ENCODE data around the gene TMEM175. TPM values are rescaled to one million over a fixed set of nuclear protein-coding genes. Genes with fewer than 3 reads are reported as not detected.

Gene TMEM175
- total RNA-seq, 2 experiments from 2014 or later: 12.5 to 33.1 TPM

DNA sequence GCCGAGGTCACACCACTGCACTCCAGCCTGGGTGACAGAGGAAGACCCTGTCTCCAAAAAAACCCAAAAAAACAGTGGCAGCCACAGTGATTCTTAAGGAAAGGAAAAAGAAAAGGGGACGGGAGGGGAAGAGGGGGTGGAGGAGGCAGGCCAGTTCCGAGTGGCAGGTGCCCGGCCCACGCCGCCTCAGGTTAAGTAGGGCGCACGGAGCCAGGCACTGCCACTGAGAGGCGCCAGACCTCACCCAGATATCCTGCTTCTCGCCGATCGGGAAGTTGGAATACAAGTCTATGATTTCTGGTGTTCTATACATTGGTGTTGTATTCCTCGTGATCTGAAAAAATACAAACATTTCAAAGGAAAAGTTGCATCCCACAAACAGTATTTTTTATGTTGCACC, 36.0 kb upstream of the TMEM175 start:
- BruUV-seq (replicated peaks): TSS peak; percentile 28
- no peaks in the 10 kb centered on the region for H4K20me1 ChIP-seq (ENCODE audit: insufficient read depth, low read length)

DNA sequence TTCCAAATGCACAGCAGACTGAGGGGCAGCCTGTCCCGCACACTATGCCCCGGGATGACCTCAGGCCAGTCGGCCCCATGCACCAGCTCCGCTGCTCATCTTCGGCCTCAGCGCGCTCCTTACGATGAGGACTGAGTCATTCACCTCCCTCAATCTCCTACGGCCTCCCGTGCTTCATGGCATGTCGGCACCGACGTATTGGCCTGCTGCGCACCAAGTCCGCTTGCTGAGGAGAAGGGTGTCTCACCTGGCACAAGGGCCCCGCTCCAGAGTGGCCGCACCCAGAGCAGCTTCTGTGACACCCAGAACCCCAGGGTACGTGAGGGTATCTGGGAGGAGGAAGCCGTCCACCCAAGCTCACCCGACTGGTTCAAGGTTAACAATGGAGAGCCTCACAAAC, 35.6 kb upstream of the TMEM175 start:
- Histone ChIP-seq H3K4me2 (ENCODE audit: low read length) (no peak overlapping the region), H3K9me3 (ENCODE audit: low read length) (no peaks in the 10 kb centered on the region), H3K79me2 (ENCODE audit: insufficient read depth, low read depth, low read length) (no peaks in the 10 kb centered on the region), H3K4me3 (ENCODE audit: low read depth, low read length, poor library complexity, severe bottlenecking) (no peak overlapping the region), H3K36me3 (ENCODE audit: insufficient read depth, low read length) (peaks cover 38% of the 10 kb centered on the region; the same call in 1 of the 2 replicates), H3K9me2 (ENCODE audit: insufficient read depth, low read length) (no peaks in the 10 kb centered on the region), H3K27ac (ENCODE audit: low read depth, low read length, poor library complexity, severe bottlenecking) (no peak overlapping the region), H3K4me1 (ENCODE audit: insufficient read depth, low read length, poor library complexity, severe bottlenecking) (no peaks in the 10 kb centered on the region), H2AFZ (ENCODE audit: low read length) (no peak overlapping the region), H4K20me1 (ENCODE audit: insufficient read depth, low read length) (no peaks in the 10 kb centered on the region)
- no peak for TF ChIP-seq EZH2phosphoT487 (IDR thresholded peaks at IDR 0.05; ENCODE audit: borderline replicate concordance, low read depth, low read length)
- TF ChIP-seq, protein P1, sequence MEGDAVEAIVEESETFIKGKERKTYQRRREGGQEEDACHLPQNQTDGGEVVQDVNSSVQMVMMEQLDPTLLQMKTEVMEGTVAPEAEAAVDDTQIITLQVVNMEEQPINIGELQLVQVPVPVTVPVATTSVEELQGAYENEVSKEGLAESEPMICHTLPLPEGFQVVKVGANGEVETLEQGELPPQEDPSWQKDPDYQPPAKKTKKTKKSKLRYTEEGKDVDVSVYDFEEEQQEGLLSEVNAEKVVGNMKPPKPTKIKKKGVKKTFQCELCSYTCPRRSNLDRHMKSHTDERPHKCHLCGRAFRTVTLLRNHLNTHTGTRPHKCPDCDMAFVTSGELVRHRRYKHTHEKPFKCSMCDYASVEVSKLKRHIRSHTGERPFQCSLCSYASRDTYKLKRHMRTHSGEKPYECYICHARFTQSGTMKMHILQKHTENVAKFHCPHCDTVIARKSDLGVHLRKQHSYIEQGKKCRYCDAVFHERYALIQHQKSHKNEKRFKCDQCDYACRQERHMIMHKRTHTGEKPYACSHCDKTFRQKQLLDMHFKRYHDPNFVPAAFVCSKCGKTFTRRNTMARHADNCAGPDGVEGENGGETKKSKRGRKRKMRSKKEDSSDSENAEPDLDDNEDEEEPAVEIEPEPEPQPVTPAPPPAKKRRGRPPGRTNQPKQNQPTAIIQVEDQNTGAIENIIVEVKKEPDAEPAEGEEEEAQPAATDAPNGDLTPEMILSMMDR (conservative IDR thresholded peaks at IDR 0.05; ENCODE audit: low read length): no peak
- POLR2A ChIA-PET: no interaction called here
- no TSS peak for BruUV-seq (replicated peaks)
- CTCF ChIA-PET (ENCODE audit: unreplicated experiment): no interaction called here
- DNase-seq (ENCODE audit: low spot score): no peak
- intact Hi-C loops (cut with micrococcal nuclease; ENCODE audit: unreplicated experiment): no loop called here

More for the DNA sequence above, 36.0 kb upstream of the TMEM175 start:
- ChIA-PET CTCF (ENCODE audit: unreplicated experiment) (no interaction called here), POLR2A (no interaction called here)
- TF ChIP-seq EZH2phosphoT487 (IDR thresholded peaks at IDR 0.05; ENCODE audit: borderline replicate concordance, low read depth, low read length): no peak
- TF ChIP-seq, protein P1 (conservative IDR thresholded peaks at IDR 0.05; ENCODE audit: low read length): peak; percentile 43; the same call in 1 of the 2 replicates
- Histone ChIP-seq H3K4me1 (ENCODE audit: insufficient read depth, low read length, poor library complexity, severe bottlenecking) (no peaks in the 10 kb centered on the region), H2AFZ (ENCODE audit: low read length) (no peak overlapping the region), H3K9me2 (ENCODE audit: insufficient read depth, low read length) (no peaks in the 10 kb centered on the region), H3K9me3 (ENCODE audit: low read length) (no peaks in the 10 kb centered on the region), H3K36me3 (ENCODE audit: insufficient read depth, low read length) (peaks cover 38% of the 10 kb centered on the region; the same call in 1 of the 2 replicates), H3K27ac (ENCODE audit: low read depth, low read length, poor library complexity, severe bottlenecking) (no peak overlapping the region), H3K79me2 (ENCODE audit: insufficient read depth, low read depth, low read length) (no peaks in the 10 kb centered on the region), H3K4me3 (ENCODE audit: low read depth, low read length, poor library complexity, severe bottlenecking) (no peak overlapping the region), H3K4me2 (ENCODE audit: low read length) (no peak overlapping the region)
- no peak for DNase-seq (ENCODE audit: low spot score)
- intact Hi-C loops (cut with micrococcal nuclease; ENCODE audit: unreplicated experiment): no loop called here

DNA sequence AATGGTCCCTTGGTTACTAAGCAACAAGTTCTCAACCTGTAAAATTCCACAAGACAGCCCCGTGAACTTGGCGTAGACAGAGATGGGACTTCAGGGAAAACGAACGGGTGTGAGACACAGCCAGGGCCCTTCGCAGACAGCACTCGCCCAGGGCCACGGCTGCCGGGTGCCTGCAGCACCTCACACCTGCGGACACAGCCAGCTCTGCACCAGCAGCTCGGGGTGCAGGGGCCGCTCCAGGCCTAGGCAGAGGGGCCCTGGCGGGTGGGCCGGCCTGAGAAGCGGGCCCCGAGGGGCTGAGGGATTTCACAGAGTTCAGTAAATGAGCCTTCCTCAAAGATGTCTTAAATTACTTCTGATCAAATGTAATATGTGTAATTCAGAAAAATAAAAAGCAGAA, 34.1 kb upstream of the TMEM175 start:
- ChIA-PET POLR2A (no interaction called here), CTCF (ENCODE audit: unreplicated experiment) (no interaction called here)
- Histone ChIP-seq H3K4me3 (ENCODE audit: low read depth, low read length, poor library complexity, severe bottlenecking) (no peak overlapping the region), H3K27ac (ENCODE audit: low read depth, low read length, poor library complexity, severe bottlenecking) (no peak overlapping the region), H3K4me2 (ENCODE audit: low read length) (no peak overlapping the region), H4K20me1 (ENCODE audit: insufficient read depth, low read length) (no peaks in the 10 kb centered on the region), H3K9me3 (ENCODE audit: low read length) (no peaks in the 10 kb centered on the region), H3K36me3 (ENCODE audit: insufficient read depth, low read length) (peaks cover 36% of the 10 kb centered on the region; the same call in 1 of the 2 replicates), H2AFZ (ENCODE audit: low read length) (no peak overlapping the region), H3K79me2 (ENCODE audit: insufficient read depth, low read depth, low read length) (no peaks in the 10 kb centered on the region), H3K9me2 (ENCODE audit: insufficient read depth, low read length) (no peaks in the 10 kb centered on the region), H3K4me1 (ENCODE audit: insufficient read depth, low read length, poor library complexity, severe bottlenecking) (no peaks in the 10 kb centered on the region)
- TF ChIP-seq, protein P1 (conservative IDR thresholded peaks at IDR 0.05; ENCODE audit: low read length): no peak
- no peak for TF ChIP-seq EZH2phosphoT487 (IDR thresholded peaks at IDR 0.05; ENCODE audit: borderline replicate concordance, low read depth, low read length)
- intact Hi-C loops (cut with micrococcal nuclease; ENCODE audit: unreplicated experiment): no loop called here
- no peak for DNase-seq (ENCODE audit: low spot score)
- no TSS peak for BruUV-seq (replicated peaks)

Measured in OCI-LY7 (cell line).